Mucosa of stomach (tissue), 1 donor: ENCODE measurements around the gene PTS.

Source experiments
- H3K27me3 ChIP-seq: one replicate; pipeline ENCODE4 v1.7.0; 2013; ENCODE audit warnings: mild to moderate bottlenecking, low read length; ENCODE audit not compliant: control insufficient read depth, insufficient read depth
- H3K36me3 ChIP-seq: one replicate; pipeline ENCODE4 v1.7.0; 2013; ENCODE audit warnings: low read length; ENCODE audit not compliant: control insufficient read depth, insufficient read depth
- H3K4me1 ChIP-seq: one replicate; pipeline ENCODE4 v1.7.0; 2013; ENCODE audit warnings: mild to moderate bottlenecking, low read length; ENCODE audit not compliant: control insufficient read depth, insufficient read depth
- H3K4me3 ChIP-seq: one replicate; pipeline ENCODE4 v1.7.0; 2013; ENCODE audit warnings: low read length
- H3K9ac ChIP-seq: one replicate; pipeline ENCODE4 v1.7.0; 2013; ENCODE audit warnings: mild to moderate bottlenecking, low read length, moderate library complexity
- H3K9me3 ChIP-seq: one replicate; pipeline ENCODE4 v1.7.0; 2013; ENCODE audit warnings: mild to moderate bottlenecking, low read length, moderate library complexity; ENCODE audit not compliant: control insufficient read depth
- donor health status: Pancreatic carcinoma.

Gene PTS

DNA sequence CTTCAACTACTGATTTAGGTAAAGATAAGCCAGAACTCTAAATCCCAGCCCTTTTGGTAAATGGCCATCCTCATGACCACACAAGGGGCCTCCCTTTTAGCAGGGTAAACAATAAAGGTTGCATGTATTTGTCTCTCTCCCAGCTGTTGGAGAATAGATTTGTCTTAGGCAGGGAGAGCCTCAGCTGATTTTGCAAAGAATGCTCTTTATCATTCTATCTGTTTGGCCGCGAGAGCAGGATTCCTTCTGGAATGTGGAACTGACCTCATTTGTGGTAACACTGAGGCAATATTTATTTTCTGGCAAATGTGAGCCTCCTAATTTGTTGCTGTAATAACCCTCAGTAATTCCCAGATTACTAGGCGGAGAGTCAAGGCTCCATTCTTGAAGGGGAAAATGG lies 15.3 kb downstream of the PTS start:
- Histone ChIP-seq H3K36me3 (peaks cover 5% of the 10 kb centered on the region), H3K27me3 (no peaks in the 10 kb centered on the region), H3K9ac (no peak overlapping the region), H3K4me3 (no peak overlapping the region), H3K9me3 (no peaks in the 10 kb centered on the region), H3K4me1 (no peaks in the 10 kb centered on the region)

- no peaks in the 10 kb centered on the region for H3K27me3 ChIP-seq
- no peak overlapping the region for H3K4me3 ChIP-seq
- no peaks in the 10 kb centered on the region for H3K36me3 ChIP-seq
- no peaks in the 10 kb centered on the region for H3K4me1 ChIP-seq
- no peak overlapping the region for H3K9ac ChIP-seq
- no peaks in the 10 kb centered on the region for H3K9me3 ChIP-seq
Measured at GRCh38 chr11:112247201-112247600, 21.0 kb downstream of the PTS start.

- Histone ChIP-seq H3K9me3 (no peaks in the 10 kb centered on the region), H3K36me3 (no peaks in the 10 kb centered on the region), H3K4me3 (no peak overlapping the region), H3K27me3 (no peaks in the 10 kb centered on the region), H3K4me1 (no peaks in the 10 kb centered on the region), H3K9ac (no peak overlapping the region)
Measured at GRCh38 chr11:112248201-112248600, 22.0 kb downstream of the PTS start.

- no peaks in the 10 kb centered on the region for H3K27me3 ChIP-seq
- no peak overlapping the region for H3K9ac ChIP-seq
- no peaks in the 10 kb centered on the region for H3K36me3 ChIP-seq
- no peaks in the 10 kb centered on the region for H3K9me3 ChIP-seq
- no peaks in the 10 kb centered on the region for H3K4me1 ChIP-seq
- H3K4me3 ChIP-seq = no peak overlapping the region
Measured at GRCh38 chr11:112249871-112250610, 23.8 kb downstream of the PTS start.

DNA sequence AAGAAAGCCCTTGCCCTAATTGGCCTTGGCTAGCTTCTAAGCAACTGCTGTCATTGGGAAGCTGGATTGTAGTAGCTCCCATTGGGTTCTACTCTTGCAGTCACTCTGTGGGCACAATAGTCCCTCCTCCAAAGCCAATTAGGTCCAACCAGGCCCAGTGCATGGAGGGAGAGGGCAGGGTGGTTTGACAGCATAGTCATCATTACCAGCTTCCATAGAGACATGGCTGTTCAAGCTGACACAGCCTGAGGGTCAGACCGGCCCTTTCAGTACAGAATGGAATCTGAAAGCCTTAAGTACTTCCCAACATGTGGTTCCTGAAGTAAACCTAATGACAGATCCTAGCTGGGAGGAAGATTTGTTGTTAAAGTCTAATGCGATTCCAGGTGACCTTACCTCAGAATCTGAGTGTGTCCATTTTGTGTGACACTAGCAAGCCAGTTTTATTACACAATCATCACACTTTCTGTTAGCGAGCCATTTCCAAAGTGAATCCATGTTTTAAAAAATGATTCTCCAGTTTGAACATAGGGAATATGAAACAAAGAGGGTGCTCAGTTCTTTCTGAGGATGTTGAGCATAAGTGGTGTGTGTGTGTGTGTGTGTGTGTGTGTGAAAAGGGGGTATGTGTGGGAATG lies 27.5 kb downstream of the PTS start:
- Histone ChIP-seq H3K4me3 (no peak overlapping the region), H3K36me3 (no peaks in the 10 kb centered on the region), H3K9me3 (no peaks in the 10 kb centered on the region), H3K4me1 (no peaks in the 10 kb centered on the region), H3K9ac (no peak overlapping the region), H3K27me3 (no peaks in the 10 kb centered on the region)

- H3K4me1 ChIP-seq = no peaks in the 10 kb centered on the region
- no peak overlapping the region for H3K9ac ChIP-seq
- H3K27me3 ChIP-seq = no peaks in the 10 kb centered on the region
- no peaks in the 10 kb centered on the region for H3K36me3 ChIP-seq
- H3K9me3 ChIP-seq = no peaks in the 10 kb centered on the region
- no peak overlapping the region for H3K4me3 ChIP-seq
Measured at GRCh38 chr11:112255067-112255720, 29.0 kb downstream of the PTS start.

DNA sequence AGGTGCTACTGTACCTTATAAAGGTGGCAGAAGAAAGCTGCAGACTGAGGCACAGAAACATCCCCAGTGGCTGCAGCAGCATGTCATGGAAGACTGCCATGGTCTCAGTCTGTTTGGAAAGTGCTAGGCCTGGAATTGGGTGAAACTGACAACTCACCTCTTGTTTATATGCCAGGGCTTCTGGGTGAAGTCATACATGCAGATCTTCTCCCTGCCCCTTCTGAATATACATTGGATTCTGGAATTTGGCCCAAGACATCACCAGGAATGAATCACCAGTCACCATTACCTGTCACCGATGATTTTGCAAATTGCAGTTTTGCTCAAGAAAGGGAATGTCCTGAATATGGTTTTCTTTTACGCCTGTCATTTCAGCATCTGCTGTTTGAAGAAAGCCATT lies 34.3 kb downstream of the PTS start, which contains the start of gene PLET1:
Gene PLET1, minus strand, starts transcription at position 371 of the 400 bp plus-strand sequence. Its CDS starts 271 bp downstream, at position 100.
- H3K27me3 ChIP-seq = no peaks in the 10 kb centered on the region
- H3K9me3 ChIP-seq = no peaks in the 10 kb centered on the region
- no peak within 1 kb of the TSS for H3K4me3 ChIP-seq
- no peaks in the 10 kb centered on the region for H3K36me3 ChIP-seq
- no peak within 1 kb of the TSS for H3K9ac ChIP-seq
- H3K4me1 ChIP-seq = no peaks in the 10 kb centered on the region

DNA sequence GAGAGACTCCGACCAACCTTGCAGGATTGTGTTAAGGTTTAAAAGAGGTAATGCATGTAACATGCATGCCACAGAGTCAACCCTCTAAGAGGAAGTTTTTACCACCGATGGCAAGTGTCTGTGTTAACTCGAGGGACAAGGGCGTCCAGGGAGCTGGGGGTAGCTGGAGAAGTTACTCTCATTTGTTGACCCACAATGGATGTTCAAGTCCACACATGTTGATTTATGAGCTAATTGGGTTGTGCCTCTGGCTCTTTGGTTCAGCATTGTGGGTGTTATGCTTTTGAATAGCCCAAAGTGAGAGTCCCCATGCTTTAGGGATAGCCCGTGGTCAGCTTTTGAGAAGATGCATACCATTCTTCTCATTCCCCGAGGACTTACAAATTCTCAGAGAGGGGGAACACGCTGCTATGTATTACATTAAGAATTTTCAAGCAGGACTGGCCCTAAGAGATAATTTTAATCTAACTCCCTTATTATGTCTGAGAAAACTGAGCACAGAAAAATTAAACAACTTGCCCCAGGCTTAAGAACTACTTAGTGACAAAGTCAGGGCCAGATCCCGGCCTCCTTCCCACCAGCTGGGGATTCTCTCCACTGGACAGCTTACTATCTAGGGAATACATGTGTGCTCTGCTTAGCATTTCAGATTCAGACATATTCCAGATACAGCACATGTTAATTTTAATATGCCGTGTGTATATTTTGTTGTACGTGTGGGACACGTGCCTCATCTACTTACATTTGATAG lies 39.6 kb downstream of the PTS start:
- Histone ChIP-seq H3K9me3 (no peaks in the 10 kb centered on the region), H3K4me3 (no peak overlapping the region), H3K4me1 (peaks cover 6% of the 10 kb centered on the region), H3K27me3 (no peaks in the 10 kb centered on the region), H3K36me3 (no peaks in the 10 kb centered on the region), H3K9ac (no peak overlapping the region)

- no peaks in the 10 kb centered on the region for H3K9me3 ChIP-seq
- H3K36me3 ChIP-seq = no peaks in the 10 kb centered on the region
Measured at GRCh38 chr11:112266410-112266778, 40.2 kb downstream of the PTS start.

GRCh38 chr11:112267188-112267591 lies 41.0 kb downstream of the PTS start:
- H3K4me3 ChIP-seq = no peak overlapping the region
- no peaks in the 10 kb centered on the region for H3K36me3 ChIP-seq
- no peak overlapping the region for H3K9ac ChIP-seq
- peaks cover 6% of the 10 kb centered on the region for H3K4me1 ChIP-seq
- H3K9me3 ChIP-seq = no peaks in the 10 kb centered on the region
- no peaks in the 10 kb centered on the region for H3K27me3 ChIP-seq

More at GRCh38 chr11:112266410-112266778, 40.2 kb downstream of the PTS start:
- Histone ChIP-seq H3K27me3 (no peaks in the 10 kb centered on the region), H3K9ac (no peak overlapping the region), H3K4me1 (peaks cover 6% of the 10 kb centered on the region), H3K4me3 (no peak overlapping the region)

- no peak overlapping the region for H3K9ac ChIP-seq
Measured at GRCh38 chr11:112268406-112268805, 42.2 kb downstream of the PTS start.

DNA sequence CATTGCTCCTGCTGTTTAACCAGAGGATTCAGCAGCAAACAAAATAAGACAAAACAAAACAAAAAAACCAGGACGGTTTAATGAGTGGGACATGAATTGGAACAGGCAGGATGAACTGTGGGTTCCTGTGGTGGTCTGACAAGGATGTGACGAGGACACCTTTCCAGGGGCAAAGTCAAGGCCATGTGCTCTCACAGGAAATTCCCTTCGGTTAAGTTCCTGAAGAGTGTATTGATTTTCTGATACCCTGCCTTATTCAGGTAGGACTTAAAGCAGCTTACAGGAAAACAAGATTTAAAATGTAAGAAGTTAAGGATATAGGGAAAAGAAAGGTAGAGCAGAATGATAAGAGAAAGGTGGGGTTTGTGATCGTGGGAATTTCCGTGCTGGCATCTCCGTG lies 42.9 kb downstream of the PTS start:
- H3K36me3 ChIP-seq = no peaks in the 10 kb centered on the region
- H3K4me3 ChIP-seq = no peak overlapping the region
- no peaks in the 10 kb centered on the region for H3K27me3 ChIP-seq
- no peaks in the 10 kb centered on the region for H3K9me3 ChIP-seq
- H3K4me1 ChIP-seq = peaks cover 6% of the 10 kb centered on the region
- H3K9ac ChIP-seq = no peak overlapping the region

More at GRCh38 chr11:112268406-112268805, 42.2 kb downstream of the PTS start:
- Histone ChIP-seq H3K4me1 (peaks cover 6% of the 10 kb centered on the region), H3K4me3 (no peak overlapping the region), H3K27me3 (no peaks in the 10 kb centered on the region), H3K9me3 (no peaks in the 10 kb centered on the region), H3K36me3 (no peaks in the 10 kb centered on the region)
